GM10248 (cell line): ENCODE results near the gene SHISA4.

Source experiments
- CTCF ChIA-PET: fragments of 300-600 bp; sonication (Branson Sonifier 250); formaldehyde crosslinking; extraction: SDS; loops from one replicate; lab custom pipeline; 2021; ENCODE audit warnings: antibody characterized with exemption; lab: Yijun Ruan, JAX
- POLR2A ChIA-PET: fragments of 350-650 bp; sonication (Branson Sonifier 250); formaldehyde crosslinking; extraction: SDS; loops from one replicate; lab custom pipeline; 2020; ENCODE audit warnings: antibody characterized with exemption; lab: Yijun Ruan, JAX
- DNase-seq: peaks from one replicate; pipeline ENCODE4 v3.0.0; 2012; ENCODE audit errors: extremely low spot score
- TF ChIP-seq, protein P1 (sequence below): IDR thresholded peaks from 2 replicates; pipeline ENCODE4 v1.5.1; 2012; ENCODE audit warnings: mild to moderate bottlenecking, low read depth; ENCODE audit errors: extremely low read depth, missing control alignments, control extremely low read depth

SHISA4 gene

GRCh38 chr1:201859424-201859823 is 29.3 kb upstream of the SHISA4 start:
- no peak for DNase-seq
- ChIA-PET POLR2A (no interaction called here), CTCF (interaction anchor here (1.2 to 2.1 kb wide), 2 partner anchors 10 to 19 kb away, joined by 3 to 6 read pairs; no protein-coding TSS in a partner anchor)
- TF ChIP-seq, protein P1, sequence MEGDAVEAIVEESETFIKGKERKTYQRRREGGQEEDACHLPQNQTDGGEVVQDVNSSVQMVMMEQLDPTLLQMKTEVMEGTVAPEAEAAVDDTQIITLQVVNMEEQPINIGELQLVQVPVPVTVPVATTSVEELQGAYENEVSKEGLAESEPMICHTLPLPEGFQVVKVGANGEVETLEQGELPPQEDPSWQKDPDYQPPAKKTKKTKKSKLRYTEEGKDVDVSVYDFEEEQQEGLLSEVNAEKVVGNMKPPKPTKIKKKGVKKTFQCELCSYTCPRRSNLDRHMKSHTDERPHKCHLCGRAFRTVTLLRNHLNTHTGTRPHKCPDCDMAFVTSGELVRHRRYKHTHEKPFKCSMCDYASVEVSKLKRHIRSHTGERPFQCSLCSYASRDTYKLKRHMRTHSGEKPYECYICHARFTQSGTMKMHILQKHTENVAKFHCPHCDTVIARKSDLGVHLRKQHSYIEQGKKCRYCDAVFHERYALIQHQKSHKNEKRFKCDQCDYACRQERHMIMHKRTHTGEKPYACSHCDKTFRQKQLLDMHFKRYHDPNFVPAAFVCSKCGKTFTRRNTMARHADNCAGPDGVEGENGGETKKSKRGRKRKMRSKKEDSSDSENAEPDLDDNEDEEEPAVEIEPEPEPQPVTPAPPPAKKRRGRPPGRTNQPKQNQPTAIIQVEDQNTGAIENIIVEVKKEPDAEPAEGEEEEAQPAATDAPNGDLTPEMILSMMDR: no peak

DNA sequence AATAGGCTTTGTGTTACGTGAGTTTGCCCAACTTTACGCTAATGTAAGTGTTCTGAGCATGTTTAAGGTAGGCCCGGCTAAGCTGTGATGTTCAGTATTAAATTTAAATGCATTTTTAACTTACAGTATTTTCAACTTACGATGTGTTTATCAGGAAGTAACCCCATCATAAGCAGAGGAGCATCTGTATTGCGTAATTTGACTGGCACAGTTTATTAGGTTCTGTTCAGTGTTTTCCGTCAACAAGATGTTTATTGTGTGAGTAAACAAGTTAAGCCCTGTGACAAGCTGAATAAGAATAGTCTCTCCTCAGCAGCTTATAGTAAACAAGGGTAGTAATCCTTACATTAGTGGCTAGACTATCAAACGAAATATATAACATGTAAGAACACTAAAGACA is 27.2 kb upstream of the SHISA4 start:
- ChIA-PET POLR2A (no interaction called here), CTCF (interaction anchor here (0.9 to 1.7 kb wide), 6 partner anchors 19 to 58 kb away, joined by 3 to 6 read pairs (median 3); partner anchors contain the start of gene IPO9)
- TF ChIP-seq, protein P1: no peak
- DNase-seq: no peak

GRCh38 chr1:201870397-201870796 is 18.3 kb upstream of the SHISA4 start:
- TF ChIP-seq, protein P1: no peak
- CTCF ChIA-PET: interaction anchor here (2.2 kb wide), 1 partner anchor 25 kb away, joined by 10 read pairs; no protein-coding TSS in a partner anchor
- POLR2A ChIA-PET: no interaction called here
- no peak for DNase-seq

- CTCF ChIA-PET: interaction anchor here (0.7 to 1.9 kb wide), 8 partner anchors 8 to 125 kb away, joined by 3 to 8 read pairs (median 4); no protein-coding TSS in a partner anchor
- no peak for DNase-seq
- TF ChIP-seq, protein P1: no peak
- POLR2A ChIA-PET: no interaction called here
These were observed 14.0 kb upstream of the SHISA4 start for GRCh38 chr1:201874672-201875071.

- ChIA-PET POLR2A (no interaction called here), CTCF (interaction anchor here (0.9 to 1.7 kb wide), 2 partner anchors 9 to 20 kb away, joined by 4 to 9 read pairs; no protein-coding TSS in a partner anchor)
- TF ChIP-seq, protein P1: no peak
- no peak for DNase-seq
These were observed 12.4 kb upstream of the SHISA4 start for GRCh38 chr1:201876148-201876818.

DNA sequence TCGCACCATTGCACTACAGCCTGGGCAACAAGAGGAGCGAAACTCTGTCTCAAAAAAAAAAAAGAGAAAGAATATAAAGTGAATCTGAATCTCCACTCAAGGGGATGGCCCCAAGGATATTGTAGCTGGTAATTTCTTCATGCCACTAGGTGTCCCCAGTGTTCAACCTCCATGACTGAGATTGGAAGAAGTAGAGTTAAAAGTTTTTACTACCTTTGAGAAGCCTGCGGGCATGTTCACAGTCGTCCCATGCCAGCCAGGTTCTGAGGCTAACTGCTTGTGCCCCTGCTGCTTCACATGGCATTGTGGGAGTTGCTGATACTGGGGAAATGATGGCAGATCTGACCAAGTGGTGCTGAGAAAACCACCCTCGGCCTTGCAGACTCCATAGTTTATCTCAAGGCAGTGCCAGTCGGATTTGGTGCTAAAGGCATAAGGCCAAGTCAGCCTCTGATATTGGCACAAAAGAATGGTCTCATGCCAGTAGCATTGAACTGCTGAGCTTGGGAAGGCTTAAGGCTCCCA is 10.8 kb upstream of the SHISA4 start:
- DNase-seq: peak; percentile 53
- POLR2A ChIA-PET: no interaction called here
- CTCF ChIA-PET: interaction anchor here (0.6 to 11.2 kb wide), 17 partner anchors 8 to 240 kb away, joined by 3 to 174 read pairs (median 5); partner anchors contain the start of genes IPO9 and SHISA4
- TF ChIP-seq, protein P1: peak; percentile 42
